Fibroblast of lung (primary cell): ENCODE measurements around the gene XPNPEP2. TPM values are rescaled to one million over a fixed set of nuclear protein-coding genes. Genes with fewer than 3 reads are reported as not detected.

Source experiments
- DNase-seq, 2 donors: peaks; one replicate each; pipeline versions ENCODE4 v3.0.0 to v3.0.0-alpha.2; 2010; ENCODE audit warnings: low read depth in 2 of 2
- H2AFZ ChIP-seq: 2 replicates; pipeline ENCODE4 v1.5.1; 2012; ENCODE audit warnings: low read length, control low read depth, inconsistent platforms
- H3K27ac ChIP-seq: 2 replicates; pipeline ENCODE4 v1.5.1; 2011; ENCODE audit warnings: low read length, control low read depth; ENCODE audit not compliant: insufficient read depth
- H3K27me3 ChIP-seq: 2 replicates; pipeline ENCODE4 v1.5.1; 2011; ENCODE audit warnings: mild to moderate bottlenecking, low read length; ENCODE audit not compliant: control insufficient read depth, insufficient read depth
- H3K36me3 ChIP-seq: 2 replicates; pipeline ENCODE4 v1.5.1; 2011; ENCODE audit warnings: low read length; ENCODE audit not compliant: control insufficient read depth, insufficient read depth
- H3K4me1 ChIP-seq: 2 replicates; pipeline ENCODE4 v1.5.1; 2011; ENCODE audit warnings: low read length; ENCODE audit not compliant: control insufficient read depth, insufficient read depth; ENCODE audit errors: extremely low read depth
- H3K4me2 ChIP-seq: 2 replicates; pipeline ENCODE4 v1.5.1; 2011; ENCODE audit warnings: low read length, control low read depth; ENCODE audit not compliant: insufficient read depth; ENCODE audit errors: extremely low read depth
- H3K4me3 ChIP-seq, 4 experiments: fragments of 200-600 bp in 1 of 4; sonication (generic) in 1 of 4; replicated peaks in 1 of 4; 2 replicates each; pipeline ENCODE4 v1.5.1; 2011 to 2016; ENCODE audit warnings: low read length in 4 of 4, low read depth in 3 of 4, mild to moderate bottlenecking in 3 of 4, control low read depth in 2 of 4, inconsistent platforms in 1 of 4, mixed read lengths in 1 of 4; ENCODE audit not compliant: insufficient read depth in 1 of 4; ENCODE audit errors: control extremely low read depth in 1 of 4
- H3K79me2 ChIP-seq: 2 replicates; pipeline ENCODE4 v1.5.1; 2012; ENCODE audit warnings: mild to moderate bottlenecking, low read length, inconsistent platforms; ENCODE audit not compliant: control insufficient read depth, insufficient read depth
- H3K9ac ChIP-seq: 2 replicates; pipeline ENCODE4 v1.5.1; 2011; ENCODE audit warnings: mild to moderate bottlenecking, low read length, control low read depth; ENCODE audit not compliant: insufficient read depth
- H3K9me3 ChIP-seq: 2 replicates; pipeline ENCODE4 v1.5.1; 2012; ENCODE audit warnings: low read depth, low read length; ENCODE audit not compliant: control insufficient read depth, insufficient read depth
- H4K20me1 ChIP-seq: 2 replicates; pipeline ENCODE4 v1.5.1; 2011; ENCODE audit warnings: low read length; ENCODE audit not compliant: control insufficient read depth, insufficient read depth; ENCODE audit errors: extremely low read depth
- EZH2 ChIP-seq: IDR thresholded peaks from 2 replicates; pipeline ENCODE4 v1.5.1; 2012; ENCODE audit warnings: low read length, control low read depth, mild to moderate bottlenecking; ENCODE audit errors: missing control alignments
- polyA plus RNA-seq, 2 donors: library from polyadenylated mRNA; depleted of rRNA in 1 of 2; stranded (reverse) in 1 of 2; unstranded in 1 of 2; fragments of >200 nt; gene quantifications; 2 replicates each; pipeline ENCODE4 v1.2.1, GENCODE V29; 2011 to 2012; ENCODE audit warnings: missing spikeins in 1 of 2
- total RNA-seq: library from RNA; depleted of rRNA; stranded (reverse); fragments of >200 nt; gene quantifications from 2 replicates; pipeline ENCODE4 v1.2.1, GENCODE V29; 2014
- TF ChIP-seq, protein P1 (sequence below), 2 donors: IDR thresholded peaks in 1 of 2; conservative IDR thresholded peaks in 1 of 2; 1 replicate in 1 of 2; 2 replicates in 1 of 2; pipeline ENCODE4 v1.5.1; 2011 to 2012; ENCODE audit warnings: low read length in 2 of 2, control low read depth in 1 of 2, inconsistent platforms in 1 of 2, low read depth in 1 of 2, mild to moderate bottlenecking in 1 of 2

XPNPEP2 gene
- total and polyA plus RNA-seq, 2 donors (not counting 1 experiment from before 2014, with no cell fraction given), result 0.16 to 0.17 TPM

- Histone ChIP-seq H3K79me2 (no peaks in the 10 kb centered on the region), H3K9ac (no peak overlapping the region), H3K9me3 (no peaks in the 10 kb centered on the region), H4K20me1 (no peaks in the 10 kb centered on the region), H2AFZ (no peak overlapping the region), H3K4me3 (no peak overlapping the region), H3K4me1 (no peaks in the 10 kb centered on the region), H3K27me3 (no peaks in the 10 kb centered on the region), H3K27ac (no peak overlapping the region), H3K4me2 (no peak overlapping the region), H3K36me3 (no peaks in the 10 kb centered on the region)
- TF ChIP-seq EZH2, result no peak
- TF ChIP-seq, protein P1, sequence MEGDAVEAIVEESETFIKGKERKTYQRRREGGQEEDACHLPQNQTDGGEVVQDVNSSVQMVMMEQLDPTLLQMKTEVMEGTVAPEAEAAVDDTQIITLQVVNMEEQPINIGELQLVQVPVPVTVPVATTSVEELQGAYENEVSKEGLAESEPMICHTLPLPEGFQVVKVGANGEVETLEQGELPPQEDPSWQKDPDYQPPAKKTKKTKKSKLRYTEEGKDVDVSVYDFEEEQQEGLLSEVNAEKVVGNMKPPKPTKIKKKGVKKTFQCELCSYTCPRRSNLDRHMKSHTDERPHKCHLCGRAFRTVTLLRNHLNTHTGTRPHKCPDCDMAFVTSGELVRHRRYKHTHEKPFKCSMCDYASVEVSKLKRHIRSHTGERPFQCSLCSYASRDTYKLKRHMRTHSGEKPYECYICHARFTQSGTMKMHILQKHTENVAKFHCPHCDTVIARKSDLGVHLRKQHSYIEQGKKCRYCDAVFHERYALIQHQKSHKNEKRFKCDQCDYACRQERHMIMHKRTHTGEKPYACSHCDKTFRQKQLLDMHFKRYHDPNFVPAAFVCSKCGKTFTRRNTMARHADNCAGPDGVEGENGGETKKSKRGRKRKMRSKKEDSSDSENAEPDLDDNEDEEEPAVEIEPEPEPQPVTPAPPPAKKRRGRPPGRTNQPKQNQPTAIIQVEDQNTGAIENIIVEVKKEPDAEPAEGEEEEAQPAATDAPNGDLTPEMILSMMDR (conservative IDR thresholded peaks at IDR 0.05 in 1 of 2, IDR thresholded peaks at IDR 0.05 in 1 of 2; ENCODE audit: low read depth in 1 of 2, low read length in 2 of 2), result no peak
- no peak for DNase-seq
These were observed 16.9 kb upstream of the XPNPEP2 start for GRCh38 chrX:129721870-129722269.

DNA sequence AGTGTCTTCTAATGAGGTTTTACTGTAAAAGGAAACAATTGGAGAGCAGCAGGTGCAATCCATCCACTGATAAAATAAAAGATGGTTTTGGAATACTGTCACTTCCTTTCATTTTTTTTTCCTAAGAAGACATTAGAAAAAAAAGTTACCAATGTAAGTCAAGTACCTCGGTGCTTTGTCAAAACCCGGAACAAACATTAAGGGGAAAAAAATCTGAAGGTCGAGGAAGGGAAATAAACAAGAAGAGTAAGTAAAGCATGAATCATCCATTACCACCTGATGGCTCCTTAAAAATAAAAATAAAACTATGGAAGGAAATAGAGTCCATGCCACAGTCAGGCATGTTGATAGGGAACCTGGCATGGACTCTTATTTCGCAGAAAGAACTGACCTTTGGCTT, 15.3 kb upstream of the XPNPEP2 start:
- Histone ChIP-seq H3K36me3 (no peaks in the 10 kb centered on the region), H4K20me1 (no peaks in the 10 kb centered on the region), H3K27ac (no peak overlapping the region), H3K9me3 (no peaks in the 10 kb centered on the region), H3K79me2 (no peaks in the 10 kb centered on the region), H3K4me3 (no peak overlapping the region), H3K4me2 (no peak overlapping the region), H3K27me3 (no peaks in the 10 kb centered on the region), H3K9ac (no peak overlapping the region), H3K4me1 (no peaks in the 10 kb centered on the region), H2AFZ (no peak overlapping the region)
- no peak for DNase-seq
- no peak for TF ChIP-seq EZH2
- TF ChIP-seq, protein P1 (conservative IDR thresholded peaks at IDR 0.05 in 1 of 2, IDR thresholded peaks at IDR 0.05 in 1 of 2; ENCODE audit: low read depth in 1 of 2, low read length in 2 of 2), result no peak

GRCh38 chrX:129724754-129725153, 14.0 kb upstream of the XPNPEP2 start:
- no peak overlapping the region for H3K9ac ChIP-seq
- no peak overlapping the region for H3K4me3 ChIP-seq
- no peaks in the 10 kb centered on the region for H3K4me1 ChIP-seq
- H3K4me2 ChIP-seq, result no peak overlapping the region
- TF ChIP-seq EZH2, result no peak
- TF ChIP-seq, protein P1 (conservative IDR thresholded peaks at IDR 0.05 in 1 of 2, IDR thresholded peaks at IDR 0.05 in 1 of 2; ENCODE audit: low read depth in 1 of 2, low read length in 2 of 2), result no peak
- H3K9me3 ChIP-seq, result no peaks in the 10 kb centered on the region
- no peak overlapping the region for H2AFZ ChIP-seq
- no peaks in the 10 kb centered on the region for H4K20me1 ChIP-seq
- H3K79me2 ChIP-seq, result no peaks in the 10 kb centered on the region
- H3K27ac ChIP-seq, result no peak overlapping the region
- H3K36me3 ChIP-seq, result no peaks in the 10 kb centered on the region
- DNase-seq, result no peak
- no peaks in the 10 kb centered on the region for H3K27me3 ChIP-seq
